Gastroesophageal sphincter (tissue), 4 donors: Measurements from ENCODE around the gene SCNN1A. TPM values are rescaled to one million over a fixed set of nuclear protein-coding genes. Genes with fewer than 3 reads are reported as not detected.

Experiments used
- ATAC-seq: fragments of 150-250 bp; one replicate; pipeline ENCODE4 v1.9.1; 2016; ENCODE audit warnings: mild to moderate bottlenecking, moderate library complexity
- H3K27ac ChIP-seq, 4 donors: fragments of 200-600 bp; sonication (generic) in 3 of 4; 1 replicate in 3 of 4; 2 replicates in 1 of 4; pipeline ENCODE4 v1.5.1; 2016 to 2019
- H3K27me3 ChIP-seq: fragments of 200-600 bp; sonication (generic); one replicate; pipeline ENCODE4 v1.5.1; 2019
- H3K36me3 ChIP-seq, 2 donors: fragments of 200-600 bp; sonication (generic); one replicate each; pipeline ENCODE4 v1.5.1; 2019; ENCODE audit warnings: control low read depth in 1 of 2
- H3K4me1 ChIP-seq, 3 donors: fragments of 200-600 bp; sonication (generic); 1 replicate in 2 of 3; 2 replicates in 1 of 3; pipeline ENCODE4 v1.5.1; 2016 to 2019; ENCODE audit warnings: control low read depth in 2 of 3
- H3K4me3 ChIP-seq, 2 donors: fragments of 200-600 bp; sonication (generic); one replicate each; pipeline ENCODE4 v1.5.1; 2019; ENCODE audit warnings: mild to moderate bottlenecking in 1 of 2, moderate library complexity in 1 of 2
- H3K9me3 ChIP-seq, 3 donors: fragments of 200-600 bp; sonication (generic); one replicate each; pipeline ENCODE4 v1.5.1; 2017 to 2019; ENCODE audit warnings: control low read depth in 2 of 3
- CTCF ChIP-seq, 4 experiments: fragments of 200-600 bp in 2 of 4; fragments of 450-650 bp in 2 of 4; sonication (generic) in 1 of 4; IDR thresholded peaks; one replicate each; pipeline ENCODE4 v1.5.1; 2017 to 2019; ENCODE audit warnings: antibody characterized with exemption in 4 of 4, mild to moderate bottlenecking in 2 of 4, moderate library complexity in 2 of 4
- EP300 ChIP-seq: sonication (generic); formaldehyde crosslinking; IDR thresholded peaks from one replicate; pipeline ENCODE4 v1.6.1; 2017; ENCODE audit warnings: antibody characterized with exemption, mild to moderate bottlenecking
- POLR2A ChIP-seq, 2 donors: fragments of 450-650 bp; IDR thresholded peaks; one replicate each; pipeline ENCODE4 v1.6.1; 2017; ENCODE audit warnings: antibody characterized with exemption in 2 of 2, mild to moderate bottlenecking in 2 of 2, moderate library complexity in 1 of 2
- POLR2AphosphoS5 ChIP-seq: sonication (generic); formaldehyde crosslinking; IDR thresholded peaks from one replicate; pipeline ENCODE4 v1.6.1; 2017; ENCODE audit warnings: antibody characterized with exemption
- WGBS, 2 donors: methylation state at CpG; one replicate each; pipeline ENCODE4 v1.1.5; 2018; ENCODE audit warnings: low coverage in 1 of 2; 5-methylcytosine and 5-hydroxymethylcytosine counted together
- total RNA-seq, 4 donors: library from RNA; depleted of rRNA; stranded (reverse); fragments of >200 nt; gene quantifications; one replicate each; pipeline ENCODE4 v1.1.0, GENCODE V29; 2016

SCNN1A gene
- total RNA-seq, 4 donors from 2014 or later = 0.62 to 19.9 (median 5.2) TPM; not detected in 1

- H3K9me3 ChIP-seq = no peaks in the 10 kb centered on the region
- peaks cover 0 to 25% (median 12%) of the 10 kb centered on the region in 3 donors for H3K4me1 ChIP-seq
- H3K36me3 ChIP-seq = no peaks in the 10 kb centered on the region
- no peak for TF ChIP-seq EP300
- no peak for TF ChIP-seq POLR2AphosphoS5
- TF ChIP-seq POLR2A (IDR thresholded peaks at IDR 0.05) = no peak
- no peak for TF ChIP-seq CTCF (IDR thresholded peaks at IDR 0.05)
- no peaks in the 10 kb centered on the region for H3K27me3 ChIP-seq
- no peak overlapping the region for H3K4me3 ChIP-seq
- 39 to 51% methylated on average over 8 to 9 of the region's 9 CpGs for WGBS, 2 donors
- H3K27ac ChIP-seq = peak overlapping the region in 3 of 4 donors; percentile 54 to 77 (median 65)
- peak; percentile 25 for ATAC-seq
These were observed 22.9 kb downstream of the SCNN1A start for GRCh38 chr12:6352193-6353173.

GRCh38 chr12:6351622-6352021, 23.7 kb downstream of the SCNN1A start:
- H3K27ac ChIP-seq = no peak overlapping the region
- 84 to 87% methylated on average over 3 to 5 of the region's 5 CpGs for WGBS, 2 donors

GRCh38 chr12:6347367-6348338, 27.7 kb downstream of the SCNN1A start:
- peaks cover under 1 to 64% (median 19%) of the 10 kb centered on the region in 3 donors for H3K4me1 ChIP-seq
- WGBS, 2 donors = 80 to 87% methylated on average over 5 to 6 of the region's 19 CpGs

More at GRCh38 chr12:6351622-6352021, 23.7 kb downstream of the SCNN1A start:
- no peaks in the 10 kb centered on the region for H3K36me3 ChIP-seq
- H3K4me3 ChIP-seq = no peak overlapping the region
- no peak for ATAC-seq
- H3K4me1 ChIP-seq = peaks cover 0 to 33% (median 12%) of the 10 kb centered on the region in 3 donors
- no peaks in the 10 kb centered on the region for H3K27me3 ChIP-seq
- TF ChIP-seq CTCF (IDR thresholded peaks at IDR 0.05) (no peak), POLR2AphosphoS5 (no peak), POLR2A (IDR thresholded peaks at IDR 0.05) (no peak), EP300 (no peak)
- no peaks in the 10 kb centered on the region for H3K9me3 ChIP-seq

GRCh38 chr12:6346942-6347341, 28.4 kb downstream of the SCNN1A start:
- H3K36me3 ChIP-seq = no peaks in the 10 kb centered on the region
- H3K4me3 ChIP-seq = no peak overlapping the region
- no peaks in the 10 kb centered on the region for H3K9me3 ChIP-seq
- TF ChIP-seq POLR2AphosphoS5 (no peak), POLR2A (IDR thresholded peaks at IDR 0.05) (no peak), CTCF (IDR thresholded peaks at IDR 0.05) (no peak), EP300 (no peak)
- no peak for ATAC-seq
- 71 to 79% methylated on average over 7 of the region's 8 CpGs for WGBS, 2 donors
- H3K4me1 ChIP-seq = peaks cover 3 to 66% (median 23%) of the 10 kb centered on the region in 3 donors
- no peaks in the 10 kb centered on the region for H3K27me3 ChIP-seq
- peak overlapping the region; percentile 14 to 81 (median 76) for H3K27ac ChIP-seq

More at GRCh38 chr12:6347367-6348338, 27.7 kb downstream of the SCNN1A start:
- no peaks in the 10 kb centered on the region for H3K27me3 ChIP-seq
- H3K36me3 ChIP-seq = no peaks in the 10 kb centered on the region
- TF ChIP-seq CTCF (IDR thresholded peaks at IDR 0.05) = no peak
- TF ChIP-seq POLR2A (IDR thresholded peaks at IDR 0.05) = peak; percentile 10 to 15
- TF ChIP-seq POLR2AphosphoS5 = peak; percentile 66
- no peak for TF ChIP-seq EP300
- peak overlapping the region; percentile 14 to 81 (median 76) for H3K27ac ChIP-seq
- ATAC-seq = peak; percentile 82
- no peak overlapping the region for H3K4me3 ChIP-seq
- H3K9me3 ChIP-seq = no peaks in the 10 kb centered on the region
